Stimulated activated CD8-positive, alpha-beta memory T cell treated with anti-CD3 and anti-CD28 coated beads, Interleukin-2, amount 100 ng/mL, for 1 hour (primary cell): ENCODE data around the gene CDH13.
"Not testable (repeated sequence)": the region's sequence is repeated elsewhere in the genome, so short reads cannot be mapped to it uniquely, and the experiment has no call there.

Experiments used
- DNase-seq, 2 donors: peaks; one replicate each; pipeline ENCODE4 v3.0.0-alpha.2; 2020; ENCODE audit warnings: low read depth in 2 of 2

Gene CDH13

GRCh38 chr16:82884320-82884898, 257.6 kb downstream of the CDH13 start:
- DNase-seq = no peak

GRCh38 chr16:82886146-82886545, 259.4 kb downstream of the CDH13 start:
- no peak for DNase-seq

GRCh38 chr16:82888591-82889001, 261.8 kb downstream of the CDH13 start:
- DNase-seq = no peak

GRCh38 chr16:82891424-82891823, 264.7 kb downstream of the CDH13 start:
- no peak for DNase-seq

DNA sequence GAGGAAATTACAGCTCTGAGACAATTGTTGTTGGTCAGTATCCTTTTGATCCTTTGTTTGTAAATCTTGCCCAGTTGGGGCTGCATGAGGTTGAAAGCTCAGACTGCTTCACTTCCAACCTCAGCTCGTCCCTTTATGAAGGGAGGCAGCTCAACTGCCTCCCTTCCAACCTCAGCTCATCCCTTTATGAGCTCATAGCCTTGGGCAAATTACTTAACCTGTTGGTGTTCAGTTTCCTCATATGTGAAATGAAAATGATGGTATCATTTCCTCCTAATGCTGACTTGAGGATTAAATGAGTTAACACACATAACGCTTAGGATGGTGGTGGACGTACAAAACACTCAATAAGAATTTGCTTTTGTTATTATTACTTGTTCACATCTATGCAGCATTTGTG, 265.1 kb downstream of the CDH13 start:
- DNase-seq = no peak

- no peak for DNase-seq
Observed at GRCh38 chr16:82892324-82892723, 265.6 kb downstream of the CDH13 start.

DNA sequence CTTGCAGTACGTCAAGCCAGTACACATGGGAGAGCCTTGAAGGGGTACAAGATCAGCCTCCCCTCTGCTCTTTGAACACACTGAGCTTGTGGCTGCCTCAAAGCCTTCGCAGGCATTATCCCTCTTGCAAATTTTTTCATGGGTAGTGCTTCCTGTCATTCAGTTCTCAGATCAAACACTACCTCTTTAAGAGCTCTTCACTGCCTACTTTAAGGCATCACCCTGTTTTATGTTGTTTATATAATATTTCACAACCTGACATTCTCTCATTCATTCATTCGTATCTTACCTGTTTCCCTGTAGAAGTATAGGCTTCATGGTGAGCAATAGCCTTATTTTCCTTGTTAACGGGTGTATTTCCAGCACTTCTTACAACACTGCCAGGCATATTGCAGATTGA, 269.1 kb downstream of the CDH13 start:
- DNase-seq = no peak

- no peak for DNase-seq
Observed at GRCh38 chr16:82899006-82899405, 272.2 kb downstream of the CDH13 start.

DNA sequence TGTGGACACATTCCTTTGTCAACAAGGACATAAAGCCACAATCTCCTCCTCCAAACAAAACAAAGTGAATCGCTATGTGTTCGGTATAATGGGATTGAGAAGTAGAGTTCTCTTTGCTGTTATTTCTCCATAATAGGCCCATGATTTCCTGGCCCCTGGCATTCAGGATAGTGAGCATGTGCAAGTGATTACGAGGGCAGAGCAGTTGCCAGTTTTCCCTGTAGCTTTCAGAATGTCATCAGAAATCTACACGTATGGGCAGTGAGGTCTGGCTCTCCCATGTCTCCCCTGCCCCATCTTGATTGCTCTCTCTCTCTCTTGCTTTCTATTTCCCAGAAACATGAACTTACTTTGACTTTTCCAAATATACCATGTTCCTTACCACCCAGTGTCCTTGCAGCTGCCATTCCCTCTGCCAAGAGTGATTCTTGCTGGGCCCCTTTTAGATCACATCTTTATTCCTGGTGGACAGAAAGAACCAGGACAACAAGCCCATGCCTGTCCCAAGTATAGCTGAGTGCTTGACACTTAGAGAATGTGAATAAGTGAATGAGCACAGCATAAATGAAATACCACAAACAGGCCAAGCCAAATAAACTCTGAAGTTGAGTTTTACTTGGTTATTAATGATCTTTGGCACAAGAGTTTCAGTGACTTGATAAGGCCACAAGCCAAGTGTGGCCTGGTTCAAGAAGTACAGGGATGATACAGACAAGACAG, 273.1 kb downstream of the CDH13 start:
- DNase-seq = no peak

- no peak for DNase-seq
Observed at GRCh38 chr16:82900559-82900958, 273.8 kb downstream of the CDH13 start.

DNA sequence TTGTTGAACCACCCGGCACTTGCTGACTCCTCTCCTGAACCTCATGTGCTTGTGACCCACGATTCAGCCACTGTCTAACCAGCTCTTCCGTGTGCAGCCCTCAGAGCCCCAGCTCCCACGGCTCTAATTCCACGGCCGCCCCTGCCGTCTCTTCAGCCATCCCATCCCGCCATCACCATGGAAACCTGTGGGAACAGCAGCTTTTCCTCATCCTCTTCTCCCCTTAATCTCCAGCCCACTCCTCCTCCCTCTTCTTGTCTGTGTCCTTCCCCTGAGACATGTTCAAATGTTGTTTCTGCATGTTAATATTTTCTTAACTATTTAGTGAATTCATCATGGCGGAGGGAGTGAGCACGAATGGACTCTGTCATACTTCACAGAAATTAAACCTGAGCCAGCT, 285.2 kb downstream of the CDH13 start:
- no peak for DNase-seq

DNA sequence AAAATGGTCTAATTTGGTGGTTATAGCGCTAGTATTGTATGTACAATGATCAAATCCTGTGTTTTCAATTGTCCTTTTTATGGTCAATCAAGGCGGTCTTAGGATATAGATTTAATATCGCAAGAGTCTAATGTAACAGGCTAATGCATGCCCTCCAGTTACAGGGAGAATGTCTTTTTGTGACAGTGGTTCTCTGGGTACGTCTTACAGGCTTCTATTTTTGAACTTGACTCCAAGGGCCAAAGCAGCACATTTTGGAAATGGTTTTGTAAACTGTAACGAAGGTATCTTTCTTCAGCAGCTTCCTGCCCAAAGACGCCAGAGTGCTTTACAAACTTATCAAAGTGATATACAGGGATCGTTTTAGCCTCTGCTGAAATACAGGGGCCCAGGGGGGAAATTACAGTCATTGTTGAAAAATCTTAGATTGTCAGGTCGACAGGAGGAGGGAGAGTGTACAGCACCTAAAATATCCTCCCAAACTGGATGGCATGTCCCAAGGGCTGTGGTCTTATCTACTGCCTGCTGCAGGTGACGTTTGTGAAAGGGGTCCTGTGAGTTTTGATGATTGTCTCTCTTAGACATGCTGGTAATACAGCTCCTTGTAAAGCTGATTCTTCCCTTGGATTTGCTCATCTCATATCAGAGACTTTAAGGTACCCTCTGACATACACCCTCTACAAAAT, 288.5 kb downstream of the CDH13 start:
- DNase-seq = no peak

GRCh38 chr16:82917886-82918595, 291.3 kb downstream of the CDH13 start:
- no peak for DNase-seq

GRCh38 chr16:82924075-82924854, 297.5 kb downstream of the CDH13 start:
- no peak for DNase-seq

- no peak for DNase-seq
Observed at GRCh38 chr16:82926500-82926899, 299.7 kb downstream of the CDH13 start.

GRCh38 chr16:82933933-82934332, 307.2 kb downstream of the CDH13 start:
- not testable (repeated sequence) for DNase-seq

- no peak for DNase-seq
Observed at GRCh38 chr16:82935766-82936165, 309.0 kb downstream of the CDH13 start.

- no peak for DNase-seq
Observed at GRCh38 chr16:82936941-82937551, 310.3 kb downstream of the CDH13 start.

- DNase-seq = no peak
Observed at GRCh38 chr16:82937926-82938520, 311.3 kb downstream of the CDH13 start.

DNA sequence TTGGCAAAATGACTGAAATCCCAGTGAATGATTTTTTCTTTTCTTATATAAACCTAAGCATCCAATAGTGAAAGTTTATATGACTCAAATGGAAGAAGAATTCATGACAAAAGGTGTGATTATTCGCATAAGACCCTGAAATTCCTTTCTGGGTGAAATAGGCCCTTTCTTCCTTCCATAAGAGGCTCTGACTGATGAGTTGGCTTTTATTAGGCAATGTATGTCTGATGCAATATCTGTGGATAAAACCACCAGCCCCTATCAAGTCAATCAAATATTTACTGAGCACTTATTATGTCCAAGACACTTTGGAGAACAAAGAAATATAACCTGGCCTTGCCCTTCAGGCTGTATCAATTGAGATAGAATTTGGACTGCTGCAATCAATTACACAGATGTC, 316.6 kb downstream of the CDH13 start:
- DNase-seq = no peak
